Measurements from ENCODE around the gene EVI2B. TPM values are rescaled to one million over a fixed set of nuclear protein-coding genes. Genes with fewer than 3 reads are reported as not detected.
"Not testable (repeated sequence)": the region's sequence is repeated elsewhere in the genome, so short reads cannot be mapped to it uniquely, and the experiment has no call there.

Gene EVI2B, protein sequence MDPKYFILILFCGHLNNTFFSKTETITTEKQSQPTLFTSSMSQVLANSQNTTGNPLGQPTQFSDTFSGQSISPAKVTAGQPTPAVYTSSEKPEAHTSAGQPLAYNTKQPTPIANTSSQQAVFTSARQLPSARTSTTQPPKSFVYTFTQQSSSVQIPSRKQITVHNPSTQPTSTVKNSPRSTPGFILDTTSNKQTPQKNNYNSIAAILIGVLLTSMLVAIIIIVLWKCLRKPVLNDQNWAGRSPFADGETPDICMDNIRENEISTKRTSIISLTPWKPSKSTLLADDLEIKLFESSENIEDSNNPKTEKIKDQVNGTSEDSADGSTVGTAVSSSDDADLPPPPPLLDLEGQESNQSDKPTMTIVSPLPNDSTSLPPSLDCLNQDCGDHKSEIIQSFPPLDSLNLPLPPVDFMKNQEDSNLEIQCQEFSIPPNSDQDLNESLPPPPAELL
- 185 TPM for total RNA-seq

DNA sequence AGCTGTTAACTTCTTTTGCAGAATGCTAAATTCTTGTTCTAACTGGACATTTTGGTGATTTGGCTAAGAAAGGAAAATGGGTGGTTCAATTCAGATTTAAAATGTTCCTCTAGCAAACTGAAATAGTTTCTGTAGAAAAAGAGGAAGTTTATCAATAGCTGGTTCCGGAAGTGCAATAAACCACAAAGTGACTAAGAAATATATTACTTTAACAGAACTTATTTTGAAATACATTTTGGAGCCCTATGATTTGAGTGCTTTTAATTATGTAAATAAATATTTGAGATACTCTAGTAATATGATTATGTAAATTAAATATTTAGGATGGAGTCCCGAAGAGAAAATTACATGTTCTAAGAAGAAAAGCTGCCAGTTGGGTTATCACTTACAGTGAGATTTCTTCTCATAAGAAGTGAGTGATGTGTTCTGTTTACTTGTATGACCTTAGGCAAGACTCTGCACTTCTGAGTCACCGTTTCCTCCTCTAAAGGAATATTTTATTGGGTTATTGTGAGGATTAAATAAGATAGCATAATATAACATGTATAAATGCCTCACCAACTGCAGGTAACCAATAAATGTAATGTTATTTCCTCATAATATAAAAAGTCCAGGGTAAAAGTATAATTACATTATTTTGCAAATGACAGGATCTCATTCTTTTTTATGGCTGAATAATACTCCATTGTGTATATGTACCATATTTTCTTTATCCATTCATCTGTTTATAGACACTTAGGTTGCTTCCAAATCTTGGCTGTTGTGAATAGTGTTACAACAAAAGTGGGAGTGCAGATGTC lies at the start of gene EVI2B:
EVI2B (minus strand) TSS at position 73 of the 800 bp plus-strand sequence. CDS start 8,445 bp downstream, outside the sequence.
- Histone ChIP-seq H3K9me3 (ENCODE audit: low read depth, low read length) (no peaks in the 10 kb centered on the region), H3K4me3 (ENCODE audit: low read length) (peak within 1 kb of the TSS; percentile 88), H3K27me3 (ENCODE audit: insufficient read depth, low read length) (no peaks in the 10 kb centered on the region), H3K4me1 (ENCODE audit: insufficient read depth, low read length) (peaks cover 37% of the 10 kb centered on the region)

- Histone ChIP-seq H3K27me3 (ENCODE audit: insufficient read depth, low read length) (no peaks in the 10 kb centered on the region), H3K4me1 (ENCODE audit: insufficient read depth, low read length) (no peaks in the 10 kb centered on the region), H3K9me3 (ENCODE audit: low read depth, low read length) (no peaks in the 10 kb centered on the region), H3K4me3 (ENCODE audit: low read length) (no peak overlapping the region)
Observed at GRCh38 chr17:31357839-31358394, 44.1 kb upstream of the EVI2B start.

GRCh38 chr17:31357091-31357490 lies 43.2 kb upstream of the EVI2B start:
- Histone ChIP-seq H3K4me1 (ENCODE audit: insufficient read depth, low read length) (no peaks in the 10 kb centered on the region), H3K9me3 (ENCODE audit: low read depth, low read length) (no peaks in the 10 kb centered on the region), H3K4me3 (ENCODE audit: low read length) (no peak overlapping the region), H3K27me3 (ENCODE audit: insufficient read depth, low read length) (no peaks in the 10 kb centered on the region)

DNA sequence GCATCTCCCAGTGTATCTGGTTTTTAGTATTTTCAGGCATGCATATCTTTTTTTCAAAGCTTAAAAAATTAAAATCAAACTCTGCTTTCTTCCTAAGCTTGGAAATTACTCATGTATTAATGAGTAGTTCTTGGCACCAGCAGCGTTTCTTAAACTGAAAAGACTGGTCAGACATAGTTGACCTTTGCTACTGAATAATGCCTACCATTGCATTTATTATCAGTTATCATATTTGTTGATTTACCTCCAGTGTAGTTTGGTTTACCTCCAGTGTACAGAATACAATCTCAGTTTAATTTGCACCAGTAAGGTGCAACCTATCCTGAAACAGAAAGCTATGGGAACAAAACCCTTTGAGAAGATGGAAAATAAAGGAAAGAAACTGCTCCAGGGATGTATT lies 42.1 kb upstream of the EVI2B start:
- Histone ChIP-seq H3K4me3 (ENCODE audit: low read length) (no peak overlapping the region), H3K4me1 (ENCODE audit: insufficient read depth, low read length) (no peaks in the 10 kb centered on the region), H3K9me3 (ENCODE audit: low read depth, low read length) (no peaks in the 10 kb centered on the region), H3K27me3 (ENCODE audit: insufficient read depth, low read length) (no peaks in the 10 kb centered on the region)

- H3K27me3 ChIP-seq (ENCODE audit: insufficient read depth, low read length), result no peaks in the 10 kb centered on the region
- no peaks in the 10 kb centered on the region for H3K9me3 ChIP-seq (ENCODE audit: low read depth, low read length)
- no peak overlapping the region for H3K4me3 ChIP-seq (ENCODE audit: low read length)
- no peaks in the 10 kb centered on the region for H3K4me1 ChIP-seq (ENCODE audit: insufficient read depth, low read length)
Observed at GRCh38 chr17:31349454-31349853, 35.6 kb upstream of the EVI2B start.

GRCh38 chr17:31345191-31345747 lies 31.4 kb upstream of the EVI2B start:
- H3K4me1 ChIP-seq (ENCODE audit: insufficient read depth, low read length); H3K9me3 ChIP-seq (ENCODE audit: low read depth, low read length); H3K27me3 ChIP-seq (ENCODE audit: insufficient read depth, low read length); H3K4me3 ChIP-seq (ENCODE audit: low read length): not testable (repeated sequence)

DNA sequence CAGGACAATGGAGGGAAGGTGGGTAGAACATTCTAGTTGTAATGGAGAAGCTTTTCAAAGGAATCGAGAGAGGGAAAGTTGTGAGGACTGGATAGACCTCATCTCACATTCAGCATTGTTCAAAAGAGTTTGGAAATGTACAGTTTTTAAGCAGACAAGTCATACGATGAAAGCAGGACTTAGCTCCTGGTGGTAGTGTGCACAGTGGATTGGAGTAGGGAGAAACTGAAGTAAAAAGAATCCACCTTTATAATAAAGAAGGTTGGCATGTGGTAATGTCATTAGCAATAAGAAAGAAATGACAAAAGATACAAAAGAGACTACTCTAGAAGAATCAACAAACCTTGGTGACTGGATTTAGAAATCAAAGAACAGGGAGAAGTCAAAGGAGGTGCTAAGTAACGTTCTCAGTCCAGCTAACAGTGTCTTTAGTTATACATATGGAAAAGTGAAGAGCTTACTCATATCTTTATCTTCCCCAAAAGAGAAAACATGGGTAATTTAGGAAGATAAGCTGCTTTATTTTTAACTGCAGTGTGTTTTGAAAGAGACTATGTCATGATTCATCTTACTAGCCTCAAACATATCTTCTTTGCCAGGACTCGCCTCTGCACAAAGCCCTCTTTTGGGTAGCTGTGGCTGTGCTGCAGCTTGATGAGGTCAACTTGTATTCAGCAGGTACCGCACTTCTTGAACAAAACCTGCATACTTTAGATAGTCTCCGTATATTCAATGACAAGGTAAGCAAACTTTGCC lies 26.2 kb upstream of the EVI2B start:
- H3K4me3 ChIP-seq (ENCODE audit: low read length), result no peak overlapping the region
- no peaks in the 10 kb centered on the region for H3K27me3 ChIP-seq (ENCODE audit: insufficient read depth, low read length)
- H3K9me3 ChIP-seq (ENCODE audit: low read depth, low read length), result no peaks in the 10 kb centered on the region
- H3K4me1 ChIP-seq (ENCODE audit: insufficient read depth, low read length), result no peaks in the 10 kb centered on the region

- Histone ChIP-seq H3K4me1 (ENCODE audit: insufficient read depth, low read length) (no peaks in the 10 kb centered on the region), H3K27me3 (ENCODE audit: insufficient read depth, low read length) (no peaks in the 10 kb centered on the region), H3K9me3 (ENCODE audit: low read depth, low read length) (no peaks in the 10 kb centered on the region), H3K4me3 (ENCODE audit: low read length) (no peak overlapping the region)
Observed at GRCh38 chr17:31329221-31329620, 15.4 kb upstream of the EVI2B start.

DNA sequence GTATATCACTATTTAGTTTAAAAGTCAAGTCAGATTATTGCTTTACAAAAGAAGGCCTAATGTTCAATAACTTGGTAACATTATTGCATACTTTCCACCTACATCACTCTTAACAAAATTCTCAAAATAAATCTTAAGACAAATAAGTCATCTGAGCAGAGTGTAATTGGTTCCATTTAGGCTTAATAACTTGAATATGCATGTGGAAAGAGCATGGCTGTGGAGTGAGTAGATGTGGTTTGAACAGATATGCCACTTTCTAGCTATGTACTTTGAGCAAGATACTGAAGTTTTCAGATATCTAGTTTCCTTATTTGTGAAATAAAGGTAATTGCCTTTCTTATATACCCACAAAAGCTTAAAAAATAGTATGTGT lies 14.3 kb upstream of the EVI2B start:
- no peak overlapping the region for H3K4me3 ChIP-seq (ENCODE audit: low read length)
- no peaks in the 10 kb centered on the region for H3K27me3 ChIP-seq (ENCODE audit: insufficient read depth, low read length)
- H3K9me3 ChIP-seq (ENCODE audit: low read depth, low read length), result no peaks in the 10 kb centered on the region
- H3K4me1 ChIP-seq (ENCODE audit: insufficient read depth, low read length), result no peaks in the 10 kb centered on the region

DNA sequence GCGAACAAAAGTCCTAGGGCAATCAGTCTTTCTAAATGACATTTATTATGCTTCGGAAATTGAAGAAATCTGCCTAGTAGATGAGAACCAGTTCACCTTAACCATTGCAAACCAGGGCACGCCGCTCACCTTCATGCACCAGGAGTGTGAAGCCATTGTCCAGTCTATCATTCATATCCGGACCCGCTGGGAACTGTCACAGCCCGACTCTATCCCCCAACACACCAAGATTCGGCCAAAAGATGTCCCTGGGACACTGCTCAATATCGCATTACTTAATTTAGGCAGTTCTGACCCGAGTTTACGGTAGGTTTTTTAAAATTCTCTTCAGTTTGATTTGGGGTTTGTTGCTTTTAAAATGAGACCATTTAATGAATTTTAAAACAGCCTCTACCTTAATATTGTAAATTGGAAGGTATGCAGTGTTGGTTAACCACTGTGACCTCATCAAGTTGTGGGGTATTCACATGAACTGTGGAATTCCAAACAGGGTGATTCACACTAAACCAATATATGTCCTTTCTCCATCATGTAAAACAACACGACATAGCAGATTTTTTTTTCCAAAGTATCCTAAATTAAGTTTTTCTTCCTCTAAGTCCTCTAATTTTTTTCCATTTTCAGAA lies 13.8 kb upstream of the EVI2B start:
- H3K4me1 ChIP-seq (ENCODE audit: insufficient read depth, low read length), result no peaks in the 10 kb centered on the region
- no peak overlapping the region for H3K4me3 ChIP-seq (ENCODE audit: low read length)
- H3K9me3 ChIP-seq (ENCODE audit: low read depth, low read length), result no peaks in the 10 kb centered on the region
- H3K27me3 ChIP-seq (ENCODE audit: insufficient read depth, low read length), result no peaks in the 10 kb centered on the region

DNA sequence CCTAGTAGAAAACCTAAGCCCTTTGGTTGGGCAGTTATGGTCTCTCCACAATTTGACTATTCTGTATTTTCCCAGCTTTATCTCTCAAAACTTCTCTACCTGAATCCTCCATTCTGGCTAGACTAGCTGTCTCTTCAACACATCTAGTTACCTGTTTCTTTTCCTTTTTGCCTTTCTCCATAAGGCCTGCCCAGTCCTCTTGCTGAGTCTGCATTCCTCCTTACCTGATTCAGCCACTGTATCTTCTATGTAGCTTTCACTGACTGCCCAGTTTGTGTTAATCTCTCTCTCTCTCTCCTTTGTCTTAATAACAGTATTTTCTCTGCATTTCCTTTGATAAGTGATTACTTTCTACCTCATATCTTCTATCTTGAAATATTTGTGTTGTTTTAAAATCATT lies 9.7 kb upstream of the EVI2B start:
- H3K27me3 ChIP-seq (ENCODE audit: insufficient read depth, low read length), result no peaks in the 10 kb centered on the region
- no peak overlapping the region for H3K4me3 ChIP-seq (ENCODE audit: low read length)
- H3K4me1 ChIP-seq (ENCODE audit: insufficient read depth, low read length), result peaks cover 13% of the 10 kb centered on the region
- no peaks in the 10 kb centered on the region for H3K9me3 ChIP-seq (ENCODE audit: low read depth, low read length)

DNA sequence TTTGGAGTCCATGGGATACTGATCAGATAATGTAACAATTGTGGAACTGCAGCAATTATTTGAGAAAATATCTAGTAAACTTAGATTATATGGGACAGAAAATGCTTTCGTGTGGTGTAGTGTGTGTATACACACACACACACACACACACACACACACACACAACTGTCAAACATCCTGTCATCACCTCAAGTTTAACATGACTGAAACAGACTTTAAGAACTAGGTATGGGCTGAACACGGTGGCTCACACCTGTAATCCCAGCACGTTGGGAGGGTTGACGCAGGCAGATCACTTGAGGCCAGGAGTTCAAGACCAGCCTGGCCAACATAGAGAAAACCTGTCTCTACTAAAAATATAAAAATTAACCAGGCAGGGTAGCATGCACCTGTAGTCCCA lies 8.1 kb upstream of the EVI2B start:
- Histone ChIP-seq H3K4me3 (ENCODE audit: low read length) (peak overlapping the region; percentile 63), H3K4me1 (ENCODE audit: insufficient read depth, low read length) (peaks cover 18% of the 10 kb centered on the region), H3K9me3 (ENCODE audit: low read depth, low read length) (no peaks in the 10 kb centered on the region), H3K27me3 (ENCODE audit: insufficient read depth, low read length) (no peaks in the 10 kb centered on the region)

DNA sequence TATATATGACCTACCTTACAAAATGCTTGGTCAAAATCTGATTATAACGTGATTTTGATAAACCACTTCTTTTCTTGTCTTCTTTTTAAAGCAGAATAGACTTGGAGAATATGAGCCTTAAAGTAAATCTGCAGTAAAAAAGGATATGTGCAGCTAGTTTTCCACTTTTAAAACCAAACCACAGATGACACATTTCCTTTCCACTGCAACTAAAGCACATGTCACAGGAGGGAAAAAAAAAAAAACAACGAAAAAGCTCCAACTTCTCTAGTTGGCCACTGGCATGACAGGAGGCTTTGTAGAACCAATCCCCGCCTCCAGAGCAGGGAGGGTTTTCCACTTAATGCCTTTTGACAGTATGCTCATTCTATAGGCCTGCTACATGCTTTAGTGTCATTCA lies 7.6 kb upstream of the EVI2B start, which contains the start of gene EVI2A:
EVI2A (minus strand) TSS at position 142 of the 400 bp plus-strand sequence. CDS start 2,609 bp downstream, outside the sequence.
- H3K4me3 ChIP-seq (ENCODE audit: low read length), result peak within 1 kb of the TSS; percentile 63
- no peaks in the 10 kb centered on the region for H3K9me3 ChIP-seq (ENCODE audit: low read depth, low read length)
- H3K4me1 ChIP-seq (ENCODE audit: insufficient read depth, low read length), result peaks cover 23% of the 10 kb centered on the region
- no peaks in the 10 kb centered on the region for H3K27me3 ChIP-seq (ENCODE audit: insufficient read depth, low read length)

- no peaks in the 10 kb centered on the region for H3K27me3 ChIP-seq (ENCODE audit: insufficient read depth, low read length)
- H3K4me1 ChIP-seq (ENCODE audit: insufficient read depth, low read length), result peaks cover 29% of the 10 kb centered on the region
- no peaks in the 10 kb centered on the region for H3K9me3 ChIP-seq (ENCODE audit: low read depth, low read length)
- peak overlapping the region; percentile 63 for H3K4me3 ChIP-seq (ENCODE audit: low read length)
Observed at GRCh38 chr17:31320791-31321190, 6.9 kb upstream of the EVI2B start.
